T1000 (cell line): ENCODE results near the gene ANKRD34C.
"Not testable (repeated sequence)": the region's sequence is repeated elsewhere in the genome, so short reads cannot be mapped to it uniquely, and the experiment has no call there.

Experiments
- DNase-seq: peaks from one replicate; lab custom pipeline; 2025; ENCODE audit warnings: mixed read lengths; lab: John Stamatoyannopoulos, UW

Gene ANKRD34C

GRCh38 chr15:79311901-79312553 lies 29.5 kb downstream of the ANKRD34C start:
- DNase-seq: no peak

DNA sequence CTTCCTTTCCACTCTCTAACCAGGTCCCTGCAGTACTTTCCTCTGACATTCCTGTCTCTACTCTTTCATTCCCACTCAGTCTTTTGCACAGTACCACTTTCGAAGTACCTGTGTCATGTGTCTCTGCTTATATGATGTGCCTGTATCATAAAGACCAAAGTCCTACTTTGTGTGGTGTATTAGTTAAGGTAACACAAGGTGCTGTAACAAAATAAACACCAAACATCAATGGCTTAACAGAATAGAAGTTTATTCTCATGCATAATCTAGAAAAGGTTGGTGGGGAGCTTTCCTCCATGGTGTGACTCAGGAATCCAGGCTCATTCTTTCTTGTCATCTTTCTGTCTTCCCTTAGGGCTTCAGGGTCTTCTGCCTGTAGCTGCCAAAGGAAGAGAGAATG lies 31.7 kb downstream of the ANKRD34C start:
- DNase-seq: no peak

DNA sequence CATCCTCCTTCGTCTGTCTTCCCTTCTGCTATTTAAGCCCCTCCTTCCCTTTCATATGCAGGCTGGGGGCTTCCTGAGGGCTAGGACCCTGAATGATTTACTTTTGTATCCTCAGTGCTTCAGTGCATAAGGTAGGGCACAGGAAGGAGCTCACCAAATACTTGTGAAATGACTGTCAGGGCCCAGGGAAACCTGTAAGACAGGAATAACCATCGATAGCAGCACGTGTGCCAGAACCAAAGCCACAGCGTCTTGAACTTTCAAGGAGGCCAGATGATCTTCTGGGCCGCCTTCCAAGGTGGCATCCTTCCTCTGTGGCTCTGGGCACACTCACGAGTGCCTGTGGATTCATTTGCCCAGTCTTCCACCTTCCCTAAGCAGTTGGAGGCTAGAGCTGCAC lies 32.3 kb downstream of the ANKRD34C start:
- DNase-seq: no peak

- no peak for DNase-seq
These were observed 33.3 kb downstream of the ANKRD34C start for GRCh38 chr15:79315623-79316328.

DNA sequence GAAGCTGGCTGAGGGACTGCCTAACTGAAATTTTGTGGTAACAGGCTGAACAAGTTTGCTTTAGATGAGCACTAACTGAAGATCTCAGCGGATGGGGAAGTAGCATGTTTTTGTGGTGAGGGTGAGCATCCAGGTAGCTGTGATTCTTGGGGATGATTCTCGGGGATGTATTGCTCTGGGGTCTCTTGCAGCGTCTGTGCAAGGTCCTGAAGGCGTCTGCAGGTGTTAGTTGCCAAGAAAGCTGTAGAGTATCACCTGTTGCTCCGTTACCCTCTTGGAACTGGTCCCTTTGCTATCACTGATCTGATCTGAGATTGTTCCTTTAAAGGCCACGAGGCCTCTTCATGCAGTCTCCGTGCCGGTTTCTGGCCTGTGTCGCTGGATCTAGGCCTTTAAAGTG lies 34.3 kb downstream of the ANKRD34C start:
- no peak for DNase-seq

DNA sequence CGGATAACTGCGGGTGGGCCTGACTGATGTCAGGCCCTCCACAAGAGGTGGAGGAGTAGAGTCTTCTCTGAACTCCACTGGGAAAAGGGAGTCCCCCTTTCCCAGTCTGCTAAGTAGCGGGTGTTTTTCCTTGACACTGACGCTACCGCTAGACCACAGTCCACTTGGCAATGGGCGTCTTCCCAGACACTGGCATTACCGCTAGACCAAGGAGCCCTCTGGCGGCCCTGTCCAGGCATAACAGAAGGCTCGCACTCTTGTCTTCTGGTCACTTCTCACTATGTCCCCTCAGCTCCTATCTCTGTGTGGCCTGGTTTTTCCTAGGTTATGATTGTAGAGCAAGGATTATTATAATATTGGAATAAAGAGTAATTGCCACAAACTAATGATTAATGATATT lies 37.5 kb downstream of the ANKRD34C start:
- not testable (repeated sequence) for DNase-seq

GRCh38 chr15:79321876-79322275 lies 39.4 kb downstream of the ANKRD34C start:
- no peak for DNase-seq

GRCh38 chr15:79322306-79322705 lies 39.8 kb downstream of the ANKRD34C start:
- DNase-seq: no peak

GRCh38 chr15:79322945-79323344 lies 40.4 kb downstream of the ANKRD34C start:
- DNase-seq: no peak

- DNase-seq: peak; percentile 17
These were observed 46.7 kb downstream of the ANKRD34C start for GRCh38 chr15:79329171-79329611.
